Hippocampal formation (tissue), 2 donors: Measurements from ENCODE around the gene DIDO1.
A peak's percentile ranks its signal among the peaks of the same experiment; 100 is the strongest.

ENCODE experiments used
- DNase-seq, 2 donors: peaks; one replicate each; lab custom pipeline; 2025; lab: John Stamatoyannopoulos, UW

Gene DIDO1

GRCh38 chr20:62926229-62927127, at the start of gene DIDO1:
DIDO1 (minus strand) TSS chr20:62926505.
- DNase-seq: peak; percentile 84 to 86

- DNase-seq: no peak
Measured at GRCh38 chr20:62975251-62975760, 49.0 kb upstream of the DIDO1 start.

DNA sequence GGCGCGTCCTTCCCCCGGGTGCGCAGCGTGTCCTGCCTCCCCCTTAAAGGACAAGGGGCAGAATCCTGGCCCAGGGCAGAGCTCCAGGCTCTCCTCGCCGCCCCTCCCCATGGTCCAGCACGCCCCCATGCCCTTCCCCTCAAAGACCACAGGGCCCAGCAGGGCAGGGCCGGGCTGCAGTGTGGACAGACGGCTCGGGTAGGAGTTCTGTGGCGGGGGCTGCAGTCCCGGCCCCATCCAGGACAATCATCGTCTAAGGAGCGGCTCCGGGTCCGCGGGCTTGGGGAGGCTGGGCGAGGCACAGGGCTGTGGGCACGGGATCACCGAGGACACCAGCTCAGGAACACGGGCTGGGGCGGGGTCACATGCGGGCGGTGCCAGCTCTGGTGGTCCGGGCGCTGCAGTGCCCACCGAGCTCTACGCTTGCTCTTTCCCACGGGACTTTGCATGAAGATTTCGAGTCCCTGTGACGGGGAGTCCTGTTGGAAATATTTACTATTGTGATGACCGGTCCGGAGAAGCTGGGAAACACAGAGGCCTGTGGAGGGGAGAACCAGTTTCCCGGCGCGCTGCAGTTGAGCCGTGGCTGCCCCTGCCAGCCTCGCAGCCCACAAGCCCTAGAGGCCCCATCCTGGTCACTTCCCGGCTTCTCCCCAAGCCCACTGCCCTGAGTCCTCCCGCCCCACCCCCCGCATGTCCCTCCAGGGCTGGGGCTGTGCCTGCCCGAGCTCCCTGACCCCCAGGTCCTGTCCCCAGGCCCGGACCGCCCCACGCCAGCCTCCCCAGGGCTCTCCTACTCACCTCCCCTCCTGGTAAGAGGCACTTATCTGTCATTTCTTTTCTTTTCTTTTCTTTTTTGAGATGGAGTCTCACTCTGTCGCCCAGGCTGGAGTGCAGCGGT, 46.8 kb upstream of the DIDO1 start:
- no peak for DNase-seq

DNA sequence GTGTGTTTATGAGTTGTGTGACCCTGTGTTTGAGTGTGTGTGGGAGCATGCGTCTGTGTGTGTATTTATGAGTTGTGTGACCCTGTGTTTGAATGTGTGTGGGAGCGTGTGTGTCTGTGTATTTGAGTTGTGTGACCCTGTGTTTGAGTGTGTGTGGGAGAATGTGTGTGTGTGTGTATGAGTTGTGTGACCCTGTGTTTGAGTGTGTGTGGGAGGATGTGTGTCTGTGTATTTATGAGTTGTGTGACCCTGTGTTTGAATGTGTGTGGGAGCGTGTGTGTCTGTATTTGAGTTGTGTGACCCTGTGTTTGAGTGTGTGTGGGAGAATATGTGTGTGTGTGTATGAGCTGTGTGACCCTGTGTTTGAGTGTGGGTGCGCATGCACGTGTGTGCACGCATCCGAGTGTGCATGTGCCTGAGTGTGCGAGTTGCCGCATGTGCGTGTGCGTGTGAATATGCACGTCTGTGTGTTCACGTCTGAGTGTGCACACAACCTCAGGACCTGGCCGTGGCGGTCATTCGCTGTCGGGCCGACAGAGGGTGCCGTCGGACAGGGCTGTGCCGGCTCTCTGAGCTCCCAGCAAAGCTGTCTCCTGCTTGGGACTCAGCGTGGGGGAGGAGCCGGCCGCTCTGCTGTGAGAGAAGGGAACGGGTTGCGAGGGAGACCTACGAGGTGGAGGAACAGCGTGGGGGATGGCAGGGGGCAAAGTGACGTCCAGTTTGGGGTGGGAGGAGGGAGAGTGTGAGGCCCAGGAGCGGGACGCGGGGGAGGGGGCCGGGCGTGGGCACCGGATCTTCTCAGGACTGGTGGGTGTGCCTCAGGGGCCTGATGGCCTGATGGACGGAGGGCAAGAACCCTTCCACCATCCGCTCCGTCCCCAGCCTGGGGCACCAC, 45.9 kb upstream of the DIDO1 start:
- peak; percentile 69 to 75 for DNase-seq

DNA sequence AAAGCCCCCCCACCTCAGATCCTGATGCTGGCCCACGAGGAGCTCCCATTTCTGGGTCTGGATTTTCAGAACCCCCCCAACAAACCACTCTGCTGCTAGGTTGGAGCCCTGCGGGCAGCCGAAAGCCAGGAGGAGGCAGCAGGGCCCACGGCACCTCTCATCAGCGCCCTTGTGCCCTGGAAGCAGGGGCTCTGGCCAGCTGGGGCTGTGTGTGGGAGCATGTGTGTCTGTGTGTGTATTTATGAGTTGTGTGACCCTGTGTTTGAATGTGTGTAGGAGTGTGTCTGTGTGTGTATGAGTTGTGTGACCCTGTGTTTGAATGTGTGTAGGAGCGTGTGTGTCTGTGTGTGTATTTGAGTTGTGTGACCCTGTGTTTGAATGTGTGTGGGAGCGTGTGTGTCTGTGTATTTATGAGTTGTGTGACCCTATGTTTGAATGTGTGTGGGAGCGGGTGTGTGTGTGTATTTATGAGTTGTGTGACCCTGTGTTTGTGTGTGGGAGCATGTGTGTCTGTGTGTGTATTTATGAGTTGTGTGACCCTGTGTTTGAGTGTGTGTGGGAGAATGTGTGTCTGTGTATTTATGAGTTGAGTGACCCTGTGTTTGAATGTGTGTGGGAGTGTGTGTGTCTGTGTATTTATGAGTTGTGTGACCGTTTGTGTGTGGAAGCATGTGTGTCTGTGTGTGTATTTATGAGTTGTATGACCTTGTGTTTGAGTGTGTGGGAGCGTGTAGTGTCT, 45.1 kb upstream of the DIDO1 start:
- no peak for DNase-seq

GRCh38 chr20:62970307-62971210, 44.3 kb upstream of the DIDO1 start:
- DNase-seq: no peak

DNA sequence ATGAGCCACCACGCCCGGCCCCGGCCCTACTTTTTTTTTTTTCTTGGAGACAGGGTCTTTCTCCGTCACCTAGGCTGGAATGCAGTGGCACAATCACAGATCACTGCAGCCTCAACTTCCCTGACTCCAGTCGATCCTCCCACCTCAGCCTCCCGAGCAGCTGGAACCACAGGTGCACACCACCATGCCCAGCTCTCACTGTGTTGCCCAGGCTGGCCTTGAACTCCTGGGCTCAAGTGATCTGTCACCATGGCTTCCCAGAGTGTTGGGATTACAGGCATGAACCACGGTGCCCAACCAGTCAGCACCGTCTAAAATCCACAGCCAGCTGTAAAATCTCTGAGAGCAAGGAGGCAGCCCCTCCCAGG, 43.6 kb upstream of the DIDO1 start:
- no peak for DNase-seq

- DNase-seq: no peak
Measured at GRCh38 chr20:62969179-62969760, 43.0 kb upstream of the DIDO1 start.

DNA sequence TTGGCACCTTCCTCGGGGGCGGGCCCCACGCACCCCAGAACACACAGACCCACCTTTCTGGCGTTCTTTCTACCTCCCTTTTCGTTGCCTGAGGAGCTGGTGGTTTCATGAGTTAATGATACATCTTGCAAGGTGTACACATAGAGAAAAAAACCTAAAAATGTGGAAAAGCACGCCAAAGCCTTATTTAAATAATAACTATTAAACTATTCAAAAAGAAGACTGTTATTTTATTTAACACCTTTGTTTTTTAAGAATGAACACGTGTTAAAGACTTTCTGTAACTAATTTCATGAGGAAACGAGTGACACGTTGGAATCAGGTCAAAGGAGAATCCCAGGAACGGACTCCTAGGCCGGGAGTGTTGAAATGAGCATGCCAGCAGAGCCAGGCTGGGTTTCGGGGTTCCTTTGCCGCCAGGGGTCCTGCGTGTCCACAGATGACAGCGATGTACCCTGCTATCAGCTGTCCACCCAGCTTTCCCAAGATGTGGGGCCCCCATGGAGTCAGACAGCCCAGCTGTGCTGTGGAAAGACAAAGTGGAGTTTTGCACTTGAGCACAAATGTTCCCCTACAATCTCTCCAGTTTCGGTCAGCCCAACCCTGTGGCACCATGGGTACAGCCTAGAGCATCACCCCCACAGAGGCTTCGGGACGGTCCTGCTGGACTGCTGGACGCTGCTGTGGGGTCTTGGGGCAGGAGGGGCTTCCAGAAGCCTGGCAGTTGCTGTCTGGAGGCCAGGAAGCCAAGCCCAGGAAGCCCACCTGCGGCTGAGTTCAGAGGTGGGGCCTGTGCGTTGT, 42.3 kb upstream of the DIDO1 start:
- no peak for DNase-seq

DNA sequence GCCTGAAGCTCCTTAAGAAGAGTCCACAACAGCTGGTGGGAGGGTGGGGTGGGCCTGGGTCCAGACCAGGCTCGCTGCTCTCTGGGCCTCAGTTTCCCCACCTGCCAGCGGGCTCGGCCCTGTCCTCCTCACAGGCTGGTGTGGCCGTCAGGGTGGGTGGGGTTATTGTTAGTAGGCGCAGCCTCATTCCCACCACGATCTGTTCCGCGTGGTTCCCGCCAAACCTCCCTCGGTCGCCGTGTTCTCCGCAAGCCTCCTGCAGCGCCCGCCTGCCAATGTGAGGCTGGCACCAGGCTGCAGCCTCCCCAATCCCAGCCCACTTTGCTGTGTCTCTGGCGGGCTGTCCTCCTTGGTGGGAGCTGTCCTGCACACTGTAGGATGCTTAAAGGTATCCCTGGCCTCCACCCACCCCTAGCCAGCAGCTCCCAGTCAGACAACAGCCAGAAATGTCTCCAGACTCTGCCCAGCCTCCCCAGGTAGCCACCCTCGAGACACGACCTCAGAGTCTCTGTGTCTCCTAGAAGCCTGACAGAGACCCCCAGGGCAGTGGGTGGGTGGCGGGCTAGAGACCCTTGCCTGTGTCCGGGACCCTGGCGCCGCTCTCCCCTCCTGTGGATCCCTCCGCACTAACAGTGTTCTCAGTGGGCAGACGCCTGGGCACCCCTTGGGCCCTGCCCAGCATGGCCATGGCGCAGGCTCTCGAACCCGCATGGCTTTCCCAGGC, 41.5 kb upstream of the DIDO1 start:
- no peak for DNase-seq

DNA sequence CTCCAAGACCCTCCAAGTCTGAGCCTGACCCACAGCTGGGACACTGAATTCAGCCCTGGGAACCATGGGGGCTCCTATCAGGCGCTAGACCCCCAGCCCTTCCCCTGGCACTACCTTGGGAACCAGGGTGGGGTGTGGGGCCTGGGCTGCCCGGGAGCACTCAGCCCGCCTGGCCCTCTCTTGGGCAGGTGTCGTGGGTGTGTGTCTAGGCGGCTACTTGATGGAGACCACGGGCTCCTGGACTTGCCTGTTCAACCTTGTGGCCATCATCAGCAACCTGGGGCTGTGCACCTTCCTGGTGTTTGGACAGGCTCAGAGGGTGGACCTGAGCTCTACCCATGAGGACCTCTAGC, 40.8 kb upstream of the DIDO1 start:
- no peak for DNase-seq

- DNase-seq: no peak
Measured at GRCh38 chr20:62966212-62967148, 40.2 kb upstream of the DIDO1 start.

GRCh38 chr20:62965363-62965771, 39.1 kb upstream of the DIDO1 start:
- DNase-seq: no peak

DNA sequence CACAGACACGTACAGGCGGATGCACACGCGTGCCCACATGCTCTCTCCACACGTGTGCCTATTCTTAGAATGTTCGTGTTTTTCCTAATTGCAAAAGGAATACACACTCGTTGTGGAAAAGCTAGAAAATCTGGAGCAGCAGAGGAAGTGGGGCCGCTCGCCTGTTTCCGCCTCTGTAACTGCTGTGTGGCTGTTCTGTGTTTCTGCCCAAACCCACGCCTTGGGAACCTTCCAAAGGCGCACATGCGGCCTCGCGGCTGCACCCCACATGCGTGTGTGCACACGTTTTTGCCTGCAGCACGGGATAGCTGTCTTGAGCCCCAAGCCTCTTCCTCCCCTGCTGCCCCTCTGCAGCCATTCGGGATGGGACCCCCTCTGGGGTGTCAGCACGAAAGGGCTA, 38.4 kb upstream of the DIDO1 start:
- no peak for DNase-seq

GRCh38 chr20:62963614-62964397, 37.5 kb upstream of the DIDO1 start:
- no peak for DNase-seq
